Umbilical cord (tissue), 2 donors: ENCODE data around the gene SEC11C. TPM values are rescaled to one million over a fixed set of nuclear protein-coding genes. Genes with fewer than 3 reads are reported as not detected.
"Not testable (repeated sequence)": the region's sequence is repeated elsewhere in the genome, so short reads cannot be mapped to it uniquely, and the experiment has no call there.

ENCODE experiments used
- DNase-seq: peaks from one replicate; pipeline ENCODE4 v3.0.0-alpha.2; 2015; ENCODE audit warnings: low spot score
- total RNA-seq: library from RNA; depleted of rRNA; stranded (reverse); fragments of >200 nt; gene quantifications from one replicate; pipeline ENCODE4 v1.2.3, GENCODE V29; 2014; ENCODE audit warnings: low replicate concordance; ENCODE audit not compliant: insufficient read depth

Gene SEC11C
- total RNA-seq = 10.8 TPM

DNA sequence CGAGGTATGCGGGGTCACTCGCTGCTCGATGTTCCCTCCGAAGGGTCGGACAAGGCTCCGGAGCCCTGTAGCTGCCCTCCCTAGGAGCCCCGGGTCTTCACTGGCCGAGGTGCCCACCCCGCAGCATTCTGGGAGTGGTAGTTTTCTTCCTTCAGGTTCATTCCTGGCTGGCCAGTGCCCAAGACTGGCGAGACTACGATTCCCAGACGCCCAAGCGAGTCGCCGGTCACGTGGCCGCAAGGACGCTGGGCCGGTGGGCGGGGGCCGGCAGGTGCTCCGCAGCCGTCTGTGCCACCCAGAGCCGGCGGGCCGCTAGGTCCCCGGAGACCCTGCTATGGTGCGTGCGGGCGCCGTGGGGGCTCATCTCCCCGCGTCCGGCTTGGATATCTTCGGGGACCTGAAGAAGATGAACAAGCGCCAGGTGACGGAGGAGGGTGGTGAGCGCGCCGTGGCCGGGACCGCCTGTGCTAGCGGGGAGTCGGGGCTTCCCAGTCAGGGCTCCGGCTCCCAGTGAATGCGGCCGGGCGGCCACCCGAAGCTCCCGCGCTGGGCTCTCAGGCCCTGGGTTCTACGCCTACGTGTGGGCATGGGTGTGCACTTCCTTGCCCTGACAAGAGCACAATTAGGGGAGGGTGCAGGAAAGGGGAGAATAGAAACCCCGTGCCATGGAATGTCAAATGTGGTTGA lies at the start of gene SEC11C:
Gene SEC11C (plus strand): TSS at position 270 of the 687 bp plus-strand sequence. CDS start 65 bp downstream, at position 335.
- DNase-seq = peak; percentile 98

DNA sequence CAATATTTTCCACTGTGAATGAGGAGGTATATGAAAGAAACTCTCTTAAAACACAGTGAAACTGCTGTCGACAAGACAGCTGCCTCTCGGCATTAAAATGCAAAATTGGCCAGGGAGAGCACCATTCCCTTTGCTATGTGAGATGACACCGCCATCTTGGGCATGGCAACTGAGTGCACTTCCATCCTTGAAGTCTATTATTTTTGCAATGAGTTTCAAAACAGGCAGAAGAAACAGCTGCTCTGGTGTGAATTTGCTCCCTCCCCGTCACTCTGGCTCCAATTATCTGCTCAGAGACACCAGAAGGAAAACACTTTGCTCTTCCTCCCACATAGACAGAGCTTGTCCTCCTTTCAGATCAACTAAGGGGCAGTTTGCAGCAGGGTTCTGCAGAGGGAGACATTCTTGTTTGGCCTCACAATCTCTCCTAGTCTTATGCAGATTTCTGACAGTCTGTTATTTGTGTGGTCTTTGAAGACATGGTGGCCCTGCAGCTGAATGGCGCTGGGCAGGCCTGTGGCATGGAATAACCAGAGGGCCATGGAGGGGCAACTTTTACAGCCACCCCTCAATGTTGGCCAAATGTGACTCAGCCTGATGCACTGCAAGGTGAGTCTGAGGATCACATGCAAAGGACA lies 48.6 kb upstream of the SEC11C start:
- no peak for DNase-seq

DNA sequence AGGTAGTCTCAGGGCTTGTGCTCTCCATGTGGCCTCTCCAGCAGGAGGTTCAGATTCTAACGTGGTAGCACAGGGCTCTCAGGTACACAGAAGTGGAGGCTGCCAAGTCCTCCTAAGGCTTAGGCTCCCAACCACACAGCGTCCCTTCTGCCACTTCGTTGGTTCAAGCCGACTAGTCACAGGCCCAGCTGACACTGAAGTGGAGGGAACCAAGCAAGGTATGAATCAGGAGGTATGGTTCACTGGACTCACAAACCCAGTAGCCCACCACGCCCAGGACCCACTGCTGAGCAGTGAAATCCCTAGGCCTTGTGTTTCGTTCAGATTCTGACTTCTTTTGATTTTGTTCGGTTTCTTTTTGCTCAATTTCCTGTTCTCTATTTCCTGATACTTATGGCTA lies 46.0 kb upstream of the SEC11C start:
- no peak for DNase-seq

DNA sequence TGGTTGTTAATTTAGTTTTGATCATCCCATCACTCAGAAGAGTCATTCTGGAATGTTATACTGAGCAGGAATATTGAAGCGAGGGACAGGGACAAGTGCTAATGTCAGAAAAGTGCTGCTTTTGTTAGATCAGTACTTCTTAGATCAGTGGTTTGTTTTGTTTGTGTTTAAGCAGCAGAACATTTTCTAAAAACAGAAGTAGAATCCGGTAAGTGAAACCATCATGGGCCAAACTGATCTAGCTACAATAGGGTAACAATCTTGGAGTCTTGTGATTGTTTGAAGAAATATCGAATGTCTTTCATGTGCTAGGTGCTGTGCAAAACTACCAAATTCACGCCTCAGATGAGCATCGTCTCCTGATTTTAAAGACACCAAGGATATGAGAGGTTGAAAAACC lies 45.1 kb upstream of the SEC11C start:
- no peak for DNase-seq

DNA sequence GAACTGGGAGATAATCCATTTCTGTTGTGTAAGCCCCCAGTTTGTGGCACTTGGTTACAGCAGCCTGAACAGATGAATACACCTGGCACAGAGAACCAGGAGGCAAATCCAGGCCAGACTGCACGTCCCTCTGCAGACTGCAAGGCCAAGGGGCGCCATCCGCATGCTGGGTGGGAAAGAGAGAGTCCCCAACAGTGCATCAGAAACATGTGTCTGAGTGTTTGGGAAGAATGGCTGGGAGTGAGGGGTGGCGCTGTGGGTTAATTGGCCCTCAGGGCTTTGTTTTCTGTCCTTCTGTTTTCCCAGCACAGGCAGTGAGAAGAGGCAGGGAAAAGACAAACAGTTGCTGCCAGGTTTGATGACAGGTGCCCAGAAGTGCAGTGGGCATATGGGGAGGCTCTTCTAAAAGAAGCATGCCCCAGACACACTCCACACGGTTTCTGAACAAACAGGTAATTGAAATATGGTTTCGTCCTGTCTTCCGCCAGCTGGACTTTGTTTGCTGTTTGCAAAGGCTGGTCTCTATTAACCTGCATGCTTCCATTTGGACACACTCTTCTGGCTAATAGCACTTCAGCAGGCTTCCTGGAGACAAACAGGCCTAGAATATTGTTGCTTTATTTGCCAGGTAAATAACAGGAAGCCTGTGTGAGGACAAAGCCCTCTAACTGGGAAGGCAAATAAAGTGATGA lies 43.4 kb upstream of the SEC11C start:
- no peak for DNase-seq

DNA sequence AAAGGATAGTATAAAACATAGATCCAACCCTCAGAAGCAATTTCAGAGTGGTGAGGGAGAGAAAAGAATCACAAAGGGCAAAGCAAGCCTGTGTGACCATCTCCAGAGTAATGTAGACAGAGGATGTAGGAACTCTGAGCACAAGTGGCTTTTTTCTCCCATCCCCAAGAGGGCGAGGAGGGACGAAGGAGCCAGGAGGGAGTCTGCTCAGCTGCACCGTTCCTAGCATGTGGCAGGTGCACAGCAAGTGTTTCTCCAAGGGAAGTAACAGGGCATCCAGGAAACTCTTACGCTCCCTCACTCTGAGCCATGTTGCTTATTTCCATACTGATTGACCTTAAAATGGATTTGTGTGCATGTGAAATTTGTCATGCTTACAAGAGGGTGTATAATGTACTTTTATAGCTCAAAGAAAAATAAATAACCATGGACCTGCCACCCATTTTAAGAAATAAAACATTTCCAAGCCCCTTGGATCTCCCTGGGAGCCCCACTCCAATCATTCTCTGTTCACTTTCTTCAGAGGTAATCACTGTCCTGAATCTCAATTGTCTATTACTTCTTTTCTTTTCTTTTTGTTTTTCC lies 37.8 kb upstream of the SEC11C start:
- DNase-seq = no peak

DNA sequence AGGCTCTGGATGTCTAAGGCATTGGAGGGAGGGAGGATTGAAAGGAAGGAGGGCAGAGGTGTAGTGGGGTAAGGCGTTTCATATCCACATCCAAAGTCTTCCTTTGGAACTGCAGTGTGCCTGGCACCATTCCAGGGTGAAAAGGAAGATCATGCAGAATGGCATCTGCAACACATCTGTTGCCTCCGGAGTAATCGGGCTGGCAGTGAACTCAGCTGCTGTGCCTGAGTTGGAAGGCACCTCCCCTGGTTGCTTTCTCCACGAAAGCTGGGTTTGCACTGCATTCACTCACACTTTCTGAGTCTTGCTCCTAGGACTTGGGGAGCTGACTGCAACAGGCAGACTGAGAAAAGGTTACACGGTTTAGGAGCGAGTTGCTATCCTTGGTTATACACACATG lies 30.3 kb upstream of the SEC11C start:
- peak; percentile 8 for DNase-seq

DNA sequence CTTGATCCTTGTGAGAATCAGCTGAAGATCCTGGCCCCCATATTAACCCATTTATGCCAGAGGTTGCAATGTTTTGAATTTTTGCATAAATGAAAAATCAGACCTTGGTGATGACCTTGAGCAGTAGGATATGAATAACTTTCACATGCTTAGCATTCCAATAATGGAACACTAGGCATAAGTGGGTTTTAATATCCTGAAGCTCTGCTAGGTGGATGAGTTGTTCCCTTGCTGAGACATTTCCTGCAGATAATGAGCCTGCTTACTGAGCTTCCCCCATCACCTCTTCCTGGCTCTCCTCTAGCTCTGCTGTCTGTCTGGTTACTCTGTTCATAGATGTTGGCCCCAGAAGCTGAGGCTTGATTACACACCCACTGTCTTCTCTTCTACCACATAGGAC lies 25.5 kb upstream of the SEC11C start:
- no peak for DNase-seq

DNA sequence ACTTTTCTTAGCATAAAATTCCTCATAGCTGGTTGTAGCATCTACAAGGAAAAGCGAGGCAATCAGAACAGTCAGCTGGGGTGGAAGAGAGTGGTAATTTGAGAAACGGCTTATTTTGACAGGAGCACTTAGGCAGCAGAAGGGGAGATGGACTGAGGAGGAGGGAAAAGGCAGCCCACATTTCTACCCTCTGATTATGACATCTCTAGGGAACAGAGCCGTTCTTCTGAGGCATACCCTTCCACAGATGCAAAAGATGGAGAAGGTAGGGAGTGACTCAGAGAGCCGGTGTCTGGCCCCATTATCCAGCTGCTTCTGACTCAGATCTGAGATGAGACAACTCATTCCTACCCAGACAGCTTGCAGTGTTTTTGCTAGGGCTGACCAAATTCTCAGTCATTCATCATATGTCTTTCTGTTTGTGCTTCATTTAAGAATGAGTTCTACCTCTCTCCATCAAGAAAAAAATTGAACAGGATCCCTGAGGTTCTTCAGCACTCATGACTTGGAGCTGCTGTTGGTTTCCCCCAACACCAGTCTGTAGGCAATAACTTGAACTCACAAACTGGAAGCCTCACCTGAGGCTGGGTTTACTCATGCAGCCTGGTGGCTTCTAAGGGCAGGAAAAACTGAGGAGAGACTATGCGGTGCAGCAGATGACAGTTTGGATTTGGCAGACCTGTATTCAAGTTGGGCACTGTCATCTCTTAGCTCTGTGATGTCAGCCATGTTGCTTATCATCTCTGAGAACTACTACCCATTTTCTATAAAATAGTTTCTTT lies 15.9 kb upstream of the SEC11C start:
- DNase-seq = peak; percentile 58

DNA sequence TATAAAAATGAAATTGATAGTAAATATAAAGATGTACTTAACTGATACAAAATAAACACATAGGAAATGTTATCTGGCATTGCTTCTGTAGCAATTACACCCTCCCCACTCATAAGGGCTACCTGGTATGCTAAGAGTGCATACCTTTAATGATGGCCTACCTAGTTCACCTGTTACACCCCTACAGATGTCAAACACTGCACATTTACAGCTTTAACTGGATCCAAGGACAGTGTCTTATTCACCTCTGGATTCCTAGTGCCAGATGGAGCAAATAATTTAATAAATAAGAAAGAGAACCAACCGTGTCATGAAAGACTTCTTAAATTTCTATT lies 15.3 kb upstream of the SEC11C start:
- DNase-seq = no peak

DNA sequence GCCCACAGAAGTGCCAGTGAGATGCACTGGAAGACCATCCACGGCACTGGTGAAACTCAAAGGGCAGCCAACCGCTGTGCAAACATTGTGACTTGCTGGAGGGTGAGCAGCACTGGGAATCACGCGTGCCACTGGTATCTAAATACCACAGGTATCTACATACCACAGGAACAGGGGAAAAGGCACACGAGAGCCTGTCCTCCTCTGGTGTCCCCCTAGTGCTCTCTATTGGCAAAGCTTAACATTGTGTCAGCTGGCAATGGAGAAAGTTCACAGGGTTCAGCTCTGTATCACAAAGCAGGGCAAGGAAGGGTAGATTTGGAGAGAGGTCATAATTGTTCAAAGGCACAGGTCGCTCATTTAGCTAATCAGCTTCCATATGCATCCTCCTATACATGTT lies 12.6 kb upstream of the SEC11C start:
- no peak for DNase-seq

DNA sequence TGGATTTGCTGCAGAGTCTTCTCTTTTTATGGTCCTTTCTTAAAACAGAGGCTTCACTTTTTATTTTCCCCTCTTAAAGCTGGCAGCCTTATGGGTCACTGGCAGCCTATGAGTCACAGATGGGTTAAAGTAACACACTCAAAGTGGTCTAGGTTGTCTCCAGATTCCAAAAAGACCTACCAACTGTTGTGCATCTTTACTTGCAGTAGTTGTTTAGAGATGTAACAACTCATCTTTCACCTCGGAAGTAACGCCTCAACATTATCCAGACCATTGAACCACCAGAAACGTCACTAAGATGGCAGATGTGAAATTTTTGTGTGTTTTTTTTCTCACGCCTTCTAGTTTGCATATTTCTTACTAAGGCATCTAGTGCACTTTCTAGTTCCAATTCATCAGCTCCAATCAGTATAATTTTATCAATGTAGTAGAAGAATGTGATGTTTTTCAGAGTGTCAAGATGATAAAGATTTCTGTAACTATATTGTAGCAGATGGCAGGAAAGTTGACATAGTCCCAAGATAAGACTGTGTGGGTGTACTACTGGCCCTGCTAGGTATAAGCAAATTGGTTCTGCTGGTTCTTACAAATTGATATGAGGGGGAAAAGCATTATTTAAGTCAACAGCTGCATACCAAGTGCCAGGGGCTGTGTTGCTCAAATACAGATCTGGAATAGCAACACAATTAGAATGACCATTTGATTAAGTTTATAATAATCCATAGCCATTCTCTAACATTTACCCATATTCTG lies 9.6 kb upstream of the SEC11C start:
- DNase-seq = no peak

DNA sequence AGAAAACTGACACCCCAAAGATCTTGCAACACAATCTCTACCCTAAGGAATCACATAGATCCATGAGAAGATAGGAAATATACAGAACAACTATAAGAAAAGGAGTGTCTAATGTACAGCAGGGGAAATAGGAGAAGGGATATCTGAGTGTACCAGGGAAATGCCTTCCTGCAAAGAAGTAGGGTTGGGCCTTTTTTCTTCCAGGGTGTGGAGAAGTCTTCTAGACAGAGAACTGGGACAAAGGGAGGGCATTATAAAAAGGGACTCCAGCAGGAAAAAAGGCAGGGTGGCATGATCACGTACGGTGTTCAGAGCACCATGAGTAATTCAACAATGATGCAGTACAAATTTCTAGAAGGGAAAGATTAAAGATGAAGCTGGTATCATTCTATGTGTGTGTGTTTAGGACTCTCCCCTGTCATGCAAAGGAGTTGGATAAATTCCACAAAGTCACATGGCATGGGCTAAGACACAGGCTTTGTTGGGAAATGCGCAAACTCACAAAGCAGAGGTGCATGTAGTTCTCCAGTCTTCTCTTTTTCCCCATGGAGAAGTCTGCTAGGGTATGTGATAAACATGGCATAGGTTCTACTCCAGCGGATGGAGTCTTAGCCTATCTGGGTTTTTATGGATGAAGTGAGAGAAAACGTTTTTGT lies 6.7 kb upstream of the SEC11C start:
- DNase-seq = no peak

DNA sequence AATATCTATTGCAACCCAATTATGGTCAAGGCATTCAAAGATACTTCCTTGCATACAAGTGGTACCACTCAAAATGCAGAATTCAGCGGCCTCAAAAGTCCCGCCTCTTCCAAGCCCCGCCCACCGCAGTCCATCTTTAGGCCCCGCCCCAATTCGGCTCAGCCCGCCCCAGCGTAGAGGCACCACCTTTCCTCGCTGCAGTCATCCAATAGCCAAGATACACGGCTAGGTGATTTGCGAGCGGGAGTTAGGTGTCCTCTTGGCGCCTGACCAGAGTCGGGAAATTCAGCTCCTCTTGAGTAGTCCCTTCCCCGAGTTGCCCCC lies 431 bp upstream of the SEC11C start:
- no peak for DNase-seq

DNA sequence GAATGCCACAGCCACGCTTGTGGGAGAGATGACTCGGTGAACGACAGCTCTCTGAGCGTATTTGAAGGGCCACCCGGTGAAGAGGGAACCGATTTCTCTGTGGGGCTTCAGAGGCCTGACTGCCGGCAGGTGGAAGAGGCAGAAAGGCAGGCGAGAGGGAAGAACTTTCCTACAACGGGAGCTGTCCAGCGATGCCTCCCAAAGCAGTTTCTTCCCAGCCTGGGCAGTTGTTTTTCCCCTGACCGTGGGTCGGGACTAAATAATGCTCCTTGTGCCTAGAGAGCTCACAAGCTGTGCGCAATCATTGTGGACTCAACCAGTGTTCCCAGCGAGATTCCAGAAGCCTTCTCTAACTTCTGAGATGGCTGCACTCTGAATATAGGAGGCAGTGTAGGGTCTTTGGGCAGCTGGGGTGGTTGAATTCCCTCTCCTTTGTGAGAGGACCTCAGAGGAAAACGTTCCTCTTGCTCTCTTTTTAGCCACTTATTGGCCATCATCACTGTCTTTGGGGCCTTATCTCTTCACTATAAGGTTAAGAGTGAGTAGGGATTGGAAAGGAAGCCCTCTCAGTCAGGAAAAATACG lies 710 bp downstream of the SEC11C start:
- DNase-seq = no peak

DNA sequence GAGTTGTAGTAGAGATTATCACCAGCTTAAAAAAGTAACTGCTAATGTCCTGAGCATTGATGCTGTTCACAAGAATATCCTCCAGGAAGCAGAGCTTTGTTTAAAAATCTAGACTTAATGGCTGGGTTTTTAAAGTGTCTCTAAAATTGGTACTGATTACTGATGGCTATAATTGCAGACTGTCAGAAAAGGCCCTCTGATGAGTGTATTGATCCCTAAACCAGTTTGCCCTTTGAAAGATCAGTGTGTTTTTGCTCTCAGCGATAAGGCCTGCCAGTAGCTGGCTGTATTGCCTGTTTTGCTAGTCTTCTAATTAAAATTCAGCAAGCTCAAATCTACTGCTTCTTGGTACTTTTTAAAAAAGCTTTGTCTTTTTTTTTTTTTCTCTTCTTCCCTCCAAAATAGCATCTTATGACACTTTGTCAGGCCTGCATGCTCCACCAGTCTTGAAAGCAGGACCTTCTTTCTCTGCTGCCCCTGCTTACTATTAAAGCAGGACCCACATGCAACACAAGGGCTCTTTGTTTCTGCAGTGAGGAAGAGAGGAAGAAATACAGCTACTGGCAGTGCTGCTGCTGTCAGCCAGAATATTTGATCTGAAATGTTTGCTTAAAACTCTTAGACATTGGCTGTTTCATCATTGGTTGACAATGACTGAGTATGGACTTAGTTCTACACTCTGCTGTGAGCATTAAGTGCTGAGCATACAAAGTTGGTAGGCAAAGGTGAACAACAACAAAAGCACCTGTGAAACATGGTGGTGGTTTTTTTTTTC lies 1.8 kb downstream of the SEC11C start:
- DNase-seq = no peak

DNA sequence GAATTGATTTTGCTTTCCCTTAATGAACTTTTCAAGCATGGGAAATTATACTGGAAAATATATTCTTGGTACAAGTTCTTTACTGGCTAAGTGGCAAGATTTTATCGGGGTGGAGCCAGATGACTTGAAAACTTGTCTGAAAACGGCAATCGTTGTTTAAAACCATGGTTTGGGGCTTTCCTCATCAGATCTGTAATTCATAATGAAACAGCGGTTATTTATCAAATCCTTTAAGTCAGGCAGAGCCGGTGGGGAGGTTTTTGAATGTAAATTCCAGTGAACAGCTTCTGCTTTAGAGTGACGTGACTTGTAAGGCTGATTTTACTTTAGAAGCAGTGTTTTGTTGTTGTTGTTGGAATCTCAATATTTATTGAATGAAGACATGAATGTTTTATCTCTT lies 2.6 kb downstream of the SEC11C start:
- no peak for DNase-seq

DNA sequence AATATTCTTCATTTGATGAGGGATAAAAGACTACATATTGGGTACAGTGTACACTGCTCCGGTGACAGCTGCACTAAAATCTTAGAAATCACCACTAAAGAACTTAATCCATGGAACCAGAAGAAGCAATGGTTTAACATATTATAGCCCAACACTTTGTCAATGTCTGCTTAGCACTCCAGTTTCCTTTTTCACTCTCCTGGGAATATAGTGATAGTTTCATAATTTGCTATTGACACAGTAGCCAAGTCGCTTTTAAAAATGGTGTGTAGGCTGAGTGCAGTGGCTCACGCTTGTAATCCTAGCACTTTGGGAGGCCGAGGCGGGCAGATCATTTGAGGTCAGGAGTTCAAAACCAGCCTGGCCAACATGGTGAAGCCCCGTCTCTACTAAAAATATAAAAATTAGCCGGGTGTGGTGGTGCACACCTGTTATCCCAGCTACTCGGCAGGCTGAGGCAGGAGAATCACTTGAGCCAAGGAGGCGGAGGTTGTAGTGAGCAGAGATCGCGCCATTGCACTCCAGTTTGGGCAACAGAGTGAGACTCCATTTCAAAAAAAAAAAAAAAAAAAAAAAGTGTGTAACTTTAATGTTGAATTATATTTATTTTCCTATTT lies 3.2 kb downstream of the SEC11C start:
- not testable (repeated sequence) for DNase-seq

DNA sequence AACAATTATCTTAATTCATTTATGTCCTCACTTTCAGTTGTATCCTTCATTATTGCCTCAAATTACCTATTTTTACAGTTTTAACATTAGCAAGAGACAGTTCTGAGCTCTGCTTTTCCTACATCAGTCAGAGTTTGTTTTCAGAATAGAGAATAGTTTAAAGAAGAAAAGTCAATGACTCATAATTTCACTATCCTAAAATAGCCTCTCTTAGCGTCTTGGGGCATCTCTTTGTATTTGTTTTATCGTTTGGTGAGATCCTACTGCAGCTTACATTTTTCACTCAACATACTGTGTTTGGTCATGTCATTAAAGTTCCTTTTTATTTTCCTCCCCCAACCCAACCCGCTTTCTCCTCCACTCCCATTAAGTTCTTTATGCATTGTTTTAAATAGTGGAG lies 3.8 kb downstream of the SEC11C start:
- DNase-seq = no peak
